ENCODE results near the gene FAM229A. TPM values are rescaled to one million over a fixed set of nuclear protein-coding genes. Genes with fewer than 3 reads are reported as not detected.

Gene FAM229A
- total and polyA plus RNA-seq, 9 of the 15 experiments (the other 6 are each of a cell fraction or from before 2014, with no cell fraction given) = 0.04 to 21.6 (median 7.4) TPM

DNA sequence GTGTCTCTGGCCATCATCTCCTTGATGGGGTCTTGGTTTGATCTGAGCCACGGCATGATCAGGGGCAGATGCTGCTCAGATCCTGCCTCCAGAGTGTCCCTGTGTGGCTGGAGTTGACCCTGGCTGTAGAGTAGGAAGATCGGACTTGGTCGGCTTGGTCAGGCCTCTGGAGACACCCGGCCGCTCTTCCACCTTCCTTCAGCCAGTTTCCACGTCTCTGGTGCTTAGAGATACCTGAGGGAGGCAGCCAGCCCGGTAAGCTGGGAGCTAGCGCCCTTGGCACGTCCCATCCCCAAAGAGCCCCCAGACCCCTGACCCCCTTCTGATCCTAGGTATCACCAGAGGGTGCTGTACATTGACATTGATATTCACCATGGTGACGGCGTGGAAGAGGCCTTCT lies 35.1 kb downstream of the FAM229A start:
- intact Hi-C loops (cut with micrococcal nuclease) = no loop called here
- BruUV-seq (replicated peaks) = no TSS peak
- H3K4me2 ChIP-seq (ENCODE audit: insufficient read depth, low read length) = no peak overlapping the region
- ChIA-PET CTCF (ENCODE audit: low intra/inter-chr PET ratio) (no interaction called here), POLR2A (no interaction called here)
- peaks cover 5% of the 10 kb centered on the region; the same call in 1 of the 2 replicates for H4K20me1 ChIP-seq (replicated peaks; ENCODE audit: control insufficient read depth, insufficient read depth, low read length)
- no peaks in the 10 kb centered on the region for H3K4me1 ChIP-seq (replicated peaks in 1 of 2; ENCODE audit: control insufficient read depth in 2 of 2, insufficient read depth in 2 of 2, low read length in 2 of 2)
- no peak overlapping the region for H3K4me3 ChIP-seq
- H3K9me3 ChIP-seq (replicated peaks; ENCODE audit: control insufficient read depth, insufficient read depth, low read depth, low read length) = no peaks in the 10 kb centered on the region
- WGBS (ENCODE audit: insufficient coverage, low coverage, missing lambda C conversion rate) = 92% methylated on average over 10 of the region's 11 CpGs
- H3K27me3 ChIP-seq (ENCODE audit: control insufficient read depth in 2 of 2, insufficient read depth in 2 of 2, low read length in 2 of 2) = no peaks in the 10 kb centered on the region
- TF ChIP-seq CREB1 (IDR thresholded peaks at IDR 0.05) (no peak), CREB1 (CRISPR knock-in tag; IDR thresholded peaks at IDR 0.05) (no peak), POLR2AphosphoS5 (IDR thresholded peaks at IDR 0.05; ENCODE audit: control insufficient read depth, insufficient read depth, low read depth, low read length) (0 out of 2 replicates have a peak, but pooled peaks have one; percentile 16)
- H3K36me3 ChIP-seq (ENCODE audit: control insufficient read depth, insufficient read depth, low read length) = peaks cover 93% of the 10 kb centered on the region
- 0 out of 4 replicates have a peak overlapping the region, but pooled peaks of 1 of the 2 experiments have one; percentile 17 for H3K9ac ChIP-seq (ENCODE audit: insufficient read depth in 1 of 2, low read depth in 2 of 2, low read length in 2 of 2)
- in situ Hi-C loops (cut with MboI) = no loop called here
- H3K9me1 ChIP-seq (ENCODE audit: control insufficient read depth, insufficient read depth, low read length) = peaks cover 3% of the 10 kb centered on the region
- H2AFZ ChIP-seq (ENCODE audit: low read depth, low read length) = no peak overlapping the region
- ATAC-seq (no peak), FAIRE-seq (no peak), DNase-seq (ENCODE audit: extremely low read depth in 1 of 4, low spot score in 3 of 4) (no peak)
- H3K79me2 ChIP-seq (ENCODE audit: control insufficient read depth, insufficient read depth, low read length) = no peaks in the 10 kb centered on the region
- H3K27ac ChIP-seq (ENCODE audit: extremely low read depth, low read depth, low read length) = no peak overlapping the region

DNA sequence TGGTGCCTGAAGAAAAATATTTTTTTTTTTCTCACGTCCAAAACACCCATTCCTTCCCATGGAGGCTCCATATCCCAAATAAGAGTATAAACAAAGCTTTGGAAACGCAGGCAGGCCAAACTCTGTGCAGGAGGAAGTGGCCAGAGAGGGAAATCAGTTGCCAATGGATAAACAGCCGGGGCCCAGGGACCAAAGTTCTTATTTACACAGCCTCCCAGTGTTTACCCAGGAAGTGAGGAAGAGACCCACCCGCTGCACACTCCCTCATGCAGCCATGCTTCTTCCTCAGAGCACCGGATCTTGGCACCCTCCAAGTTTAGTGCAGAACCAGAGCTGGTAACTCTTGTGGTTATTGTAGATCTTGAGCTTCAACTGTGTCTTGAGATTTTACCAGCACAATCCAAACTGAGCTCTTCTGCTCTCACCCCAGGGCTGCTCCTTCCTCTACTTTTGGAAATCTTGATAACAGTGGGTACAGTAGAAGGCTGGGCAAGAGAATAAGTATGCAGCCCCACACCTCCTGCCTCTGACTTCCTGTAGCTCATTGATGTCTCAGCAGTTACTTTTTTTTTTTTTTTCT lies 40.5 kb downstream of the FAM229A start:
- ATAC-seq (no peak; the same call in 2 of the 3 replicates), DNase-seq (ENCODE audit: extremely low read depth in 1 of 4, low spot score in 3 of 4) (no peak), FAIRE-seq (no peak)
- H3K36me3 ChIP-seq (ENCODE audit: control insufficient read depth, insufficient read depth, low read length) = peaks cover 83% of the 10 kb centered on the region
- no peak overlapping the region for H3K4me2 ChIP-seq (ENCODE audit: insufficient read depth, low read length)
- ChIA-PET POLR2A (interaction anchor here (0.6 to 6.3 kb wide), 9 partner anchors 10 to 260 kb away, joined by 3 to 75 read pairs (median 4); partner anchors contain the start of gene MARCKSL1), CTCF (ENCODE audit: low intra/inter-chr PET ratio) (no interaction called here)
- H3K79me2 ChIP-seq (ENCODE audit: control insufficient read depth, insufficient read depth, low read length) = peaks cover 7% of the 10 kb centered on the region; the same call in 1 of the 3 replicates
- no peak overlapping the region for H2AFZ ChIP-seq (ENCODE audit: low read depth, low read length)
- WGBS (ENCODE audit: insufficient coverage, low coverage, missing lambda C conversion rate) = 66% methylated on average over 5 of the region's 5 CpGs
- no peak overlapping the region for H3K27ac ChIP-seq (ENCODE audit: extremely low read depth, low read depth, low read length)
- H4K20me1 ChIP-seq (replicated peaks; ENCODE audit: control insufficient read depth, insufficient read depth, low read length) = peaks cover under 1% of the 10 kb centered on the region; the same call in 1 of the 2 replicates
- no peaks in the 10 kb centered on the region for H3K9me3 ChIP-seq (replicated peaks; ENCODE audit: control insufficient read depth, insufficient read depth, low read depth, low read length)
- in situ Hi-C loops (cut with MboI) (no loop called here), intact Hi-C loops (cut with micrococcal nuclease) (no loop called here)
- TF ChIP-seq TAF9B (IDR thresholded peaks at IDR 0.05; ENCODE audit: partially characterized antibody) = no peak
- no peak for TF ChIP-seq ZKSCAN3 (CRISPR knock-in tag; IDR thresholded peaks at IDR 0.05)
- TF ChIP-seq SPI1 (IDR thresholded peaks at IDR 0.05; ENCODE audit: borderline replicate concordance, low read depth, low read length) = 0 out of 2 replicates have a peak, but pooled peaks have one; percentile 9
- TF ChIP-seq TRIM25 (IDR thresholded peaks at IDR 0.05; ENCODE audit: borderline replicate concordance) = no peak
- TF ChIP-seq, protein P1, sequence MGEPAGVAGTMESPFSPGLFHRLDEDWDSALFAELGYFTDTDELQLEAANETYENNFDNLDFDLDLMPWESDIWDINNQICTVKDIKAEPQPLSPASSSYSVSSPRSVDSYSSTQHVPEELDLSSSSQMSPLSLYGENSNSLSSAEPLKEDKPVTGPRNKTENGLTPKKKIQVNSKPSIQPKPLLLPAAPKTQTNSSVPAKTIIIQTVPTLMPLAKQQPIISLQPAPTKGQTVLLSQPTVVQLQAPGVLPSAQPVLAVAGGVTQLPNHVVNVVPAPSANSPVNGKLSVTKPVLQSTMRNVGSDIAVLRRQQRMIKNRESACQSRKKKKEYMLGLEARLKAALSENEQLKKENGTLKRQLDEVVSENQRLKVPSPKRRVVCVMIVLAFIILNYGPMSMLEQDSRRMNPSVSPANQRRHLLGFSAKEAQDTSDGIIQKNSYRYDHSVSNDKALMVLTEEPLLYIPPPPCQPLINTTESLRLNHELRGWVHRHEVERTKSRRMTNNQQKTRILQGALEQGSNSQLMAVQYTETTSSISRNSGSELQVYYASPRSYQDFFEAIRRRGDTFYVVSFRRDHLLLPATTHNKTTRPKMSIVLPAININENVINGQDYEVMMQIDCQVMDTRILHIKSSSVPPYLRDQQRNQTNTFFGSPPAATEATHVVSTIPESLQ (CRISPR knock-in tag; IDR thresholded peaks at IDR 0.05) = no peak
- TF ChIP-seq FOXA3 (CRISPR knock-in tag; conservative IDR thresholded peaks at IDR 0.05 in 1 of 2, IDR thresholded peaks at IDR 0.05 in 1 of 2) = peak in 1 of 2 experiments; percentile 76; a peak in 2 of 4 replicates
- no peak for TF ChIP-seq KHSRP (IDR thresholded peaks at IDR 0.05)
- no peak for TF ChIP-seq ZNF12 (CRISPR knock-in tag; IDR thresholded peaks at IDR 0.05)
- no TSS peak for BruUV-seq (replicated peaks)
- no peaks in the 10 kb centered on the region for H3K4me1 ChIP-seq (replicated peaks in 1 of 2; ENCODE audit: control insufficient read depth in 2 of 2, insufficient read depth in 2 of 2, low read length in 2 of 2)
- no peaks in the 10 kb centered on the region for H3K9me1 ChIP-seq (ENCODE audit: control insufficient read depth, insufficient read depth, low read length)
- H3K27me3 ChIP-seq (ENCODE audit: control insufficient read depth in 2 of 2, insufficient read depth in 2 of 2, low read length in 2 of 2) = no peaks in the 10 kb centered on the region
- no peak overlapping the region for H3K9ac ChIP-seq (ENCODE audit: insufficient read depth in 1 of 2, low read depth in 2 of 2, low read length in 2 of 2)
- no peak overlapping the region for H3K4me3 ChIP-seq

All from K562 (cell line).